CD4-positive, alpha-beta T cell treated with Interleukin-4 for 4 hours (primary cell): ENCODE data around the gene AOC1.
A peak's percentile ranks its signal among the peaks of the same experiment; 100 is the strongest.
"Not testable (repeated sequence)": the region's sequence is repeated elsewhere in the genome, so short reads cannot be mapped to it uniquely, and the experiment has no call there.

ENCODE experiments used
- DNase-seq: peaks from one replicate; pipeline ENCODE4 v3.0.0-alpha.2; 2020

AOC1 gene

GRCh38 chr7:150898475-150899011, 46.2 kb downstream of the AOC1 start:
- peak; percentile 66 for DNase-seq

- no peak for DNase-seq
Measured at GRCh38 chr7:150900675-150901074, 48.4 kb downstream of the AOC1 start.

- no peak for DNase-seq
Measured at GRCh38 chr7:150901160-150902035, 49.1 kb downstream of the AOC1 start.

GRCh38 chr7:150902078-150903033, 50.0 kb downstream of the AOC1 start:
- no peak for DNase-seq

- no peak for DNase-seq
Measured at GRCh38 chr7:150903606-150904005, 51.3 kb downstream of the AOC1 start.

GRCh38 chr7:150904011-150904909, 51.9 kb downstream of the AOC1 start:
- no peak for DNase-seq

- no peak for DNase-seq
Measured at GRCh38 chr7:150908173-150908572, 55.9 kb downstream of the AOC1 start.

GRCh38 chr7:150909200-150909995, 57.1 kb downstream of the AOC1 start:
- DNase-seq: peak; percentile 38

GRCh38 chr7:150910305-150910995, 58.1 kb downstream of the AOC1 start:
- not testable (repeated sequence) for DNase-seq

- DNase-seq: no peak
Measured at GRCh38 chr7:150910996-150911422, 58.7 kb downstream of the AOC1 start.
